SK-N-SH (cell line): ENCODE measurements around the gene WBP11. TPM values are rescaled to one million over a fixed set of nuclear protein-coding genes. Genes with fewer than 3 reads are reported as not detected.
A peak's percentile ranks its signal among the peaks of the same experiment; 100 is the strongest.

Source experiments
- CTCF ChIA-PET: fragments of 300-600, 350-600 bp; formaldehyde crosslinking; extraction: SDS; loops from one replicate; lab custom pipeline; 2021; lab: Yijun Ruan, JAX
- POLR2A ChIA-PET: fragments of 350-600 bp; sonication (Branson Sonifier 250); formaldehyde crosslinking; extraction: SDS; loops from one replicate; lab custom pipeline; 2020; ENCODE audit warnings: antibody characterized with exemption, inconsistent platforms; lab: Yijun Ruan, JAX
- DNase-seq: peaks from one replicate; pipeline ENCODE4 v3.0.0; 2012
- H2AFZ ChIP-seq: fragments of 200-600 bp; sonication (generic); 2 replicates; pipeline ENCODE4 v1.8.1; 2016; ENCODE audit warnings: antibody characterized with exemption, mild to moderate bottlenecking, low read depth
- H3F3A ChIP-seq: fragments of 200-600 bp; sonication (generic); replicated peaks from 2 replicates; pipeline ENCODE3; 2016; ENCODE audit warnings: antibody characterized with exemption, mild to moderate bottlenecking; ENCODE audit not compliant: insufficient read depth
- H3K27ac ChIP-seq, 2 experiments: fragments of 200-500 bp in 1 of 2; fragments of 200-600 bp in 1 of 2; sonication (Bioruptor generic) in 1 of 2; sonication (generic), shearing (Covaris generic) in 1 of 2; 2 replicates each; pipeline versions ENCODE4 v1.5.1 to v1.6.1; 2014 to 2016; ENCODE audit warnings: low read depth in 2 of 2, inconsistent platforms in 1 of 2, low read length in 1 of 2, mild to moderate bottlenecking in 1 of 2, mixed read lengths in 1 of 2
- H3K27me3 ChIP-seq: fragments of 200-600 bp; sonication (generic), shearing (Covaris generic); 2 replicates; pipeline ENCODE4 v1.6.1; 2016; ENCODE audit warnings: mixed run types; ENCODE audit not compliant: insufficient read depth
- H3K36me3 ChIP-seq, 2 experiments: fragments of 200-500 bp in 1 of 2; fragments of 200-600 bp in 1 of 2; sonication (Bioruptor generic) in 1 of 2; sonication (generic) in 1 of 2; replicated peaks in 1 of 2; 2 replicates each; pipeline versions ENCODE3 to v1.5.1; 2014 to 2016; ENCODE audit warnings: low read length in 1 of 2, mild to moderate bottlenecking in 1 of 2; ENCODE audit not compliant: insufficient read depth in 2 of 2, control insufficient read depth in 1 of 2
- H3K4me1 ChIP-seq, 2 experiments: fragments of 200-500 bp in 1 of 2; fragments of 200-600 bp in 1 of 2; sonication (Bioruptor generic) in 1 of 2; sonication (generic), shearing (Covaris generic) in 1 of 2; 2 replicates each; pipeline versions ENCODE4 v1.5.1 to v1.6.1; 2014 to 2016; ENCODE audit warnings: low read depth in 1 of 2, low read length in 1 of 2, mixed run types in 1 of 2; ENCODE audit not compliant: insufficient read depth in 2 of 2, control insufficient read depth in 1 of 2
- H3K4me2 ChIP-seq: fragments of 200-600 bp; sonication (generic), shearing (Covaris generic); 2 replicates; pipeline ENCODE4 v1.6.1; 2017; ENCODE audit warnings: mixed run types
- H3K4me3 ChIP-seq, 2 experiments: fragments of 200-500 bp in 1 of 2; fragments of 200-600 bp in 1 of 2; sonication (Bioruptor generic) in 1 of 2; sonication (generic), shearing (Covaris generic) in 1 of 2; 2 replicates each; pipeline versions ENCODE4 v1.5.1 to v1.8.1; 2014 to 2016; ENCODE audit warnings: low read depth in 2 of 2, inconsistent platforms in 1 of 2, low read length in 1 of 2, mild to moderate bottlenecking in 1 of 2, mixed read lengths in 1 of 2, moderate library complexity in 1 of 2
- H3K79me2 ChIP-seq: fragments of 200-600 bp; sonication (generic); 2 replicates; pipeline ENCODE4 v1.8.1; 2017; ENCODE audit warnings: mild to moderate bottlenecking; ENCODE audit not compliant: insufficient read depth
- H3K9ac ChIP-seq: fragments of 200-600 bp; sonication (generic); 2 replicates; pipeline ENCODE4 v1.6.1; 2017; ENCODE audit warnings: mixed run types
- H3K9me2 ChIP-seq: fragments of 200-600 bp; sonication (generic); 2 replicates; pipeline ENCODE4 v1.6.1; 2017; ENCODE audit warnings: mixed run types
- H3K9me3 ChIP-seq: fragments of 200-600 bp; sonication (generic); 2 replicates; pipeline ENCODE4 v1.6.1; 2017; ENCODE audit warnings: mixed run types, mild to moderate bottlenecking, moderate library complexity
- H4K20me1 ChIP-seq: fragments of 200-600 bp; sonication (generic); 2 replicates; pipeline ENCODE4 v1.6.1; 2017; ENCODE audit warnings: mild to moderate bottlenecking, mixed run types; ENCODE audit not compliant: insufficient read depth
- ELF1 ChIP-seq: IDR thresholded peaks from 2 replicates; pipeline ENCODE4 v1.4.0; 2012
- FOSL2 ChIP-seq: IDR thresholded peaks from 2 replicates; pipeline ENCODE4 v1.4.0; 2012; ENCODE audit warnings: low read depth, mild to moderate bottlenecking, moderate library complexity, borderline replicate concordance
- GABPA ChIP-seq: IDR thresholded peaks from 2 replicates; pipeline ENCODE4 v1.4.0; 2012; ENCODE audit warnings: low read depth, mild to moderate bottlenecking
- GATA2 ChIP-seq: sonication (generic); formaldehyde crosslinking; IDR thresholded peaks from 2 replicates; pipeline ENCODE4 v1.5.0; 2020; ENCODE audit warnings: mild to moderate bottlenecking, missing genetic modification reagents
- MEF2A ChIP-seq: IDR thresholded peaks from 2 replicates; pipeline ENCODE4 v1.4.0; 2012; ENCODE audit warnings: low read depth, borderline replicate concordance
- MXI1 ChIP-seq: IDR thresholded peaks from 2 replicates; pipeline ENCODE4 v1.6.1; 2012; ENCODE audit warnings: mild to moderate bottlenecking, low read depth, low read length, improper control_type of control experiment
- NFIC ChIP-seq: IDR thresholded peaks from 2 replicates; pipeline ENCODE4 v1.4.0; 2012; ENCODE audit warnings: borderline replicate concordance
- POLR2AphosphoS5 ChIP-seq: IDR thresholded peaks from 2 replicates; pipeline ENCODE4 v1.6.1; 2012; ENCODE audit warnings: low read depth, low read length
- RAD21 ChIP-seq: IDR thresholded peaks from 2 replicates; pipeline ENCODE4 v1.6.1; 2012; ENCODE audit warnings: mild to moderate bottlenecking, low read length
- RCOR1 ChIP-seq: fragments of 150-350 bp; IDR thresholded peaks from 2 replicates; pipeline ENCODE4 v1.6.1; 2017; ENCODE audit warnings: antibody characterized with exemption, low read length
- RXRA ChIP-seq: IDR thresholded peaks from 2 replicates; pipeline ENCODE4 v1.4.0; 2012; ENCODE audit warnings: low read depth, mild to moderate bottlenecking, borderline replicate concordance
- SMC3 ChIP-seq: IDR thresholded peaks from 2 replicates; pipeline ENCODE4 v1.6.1; 2012; ENCODE audit warnings: low read depth, low read length, improper control_type of control experiment
- TAF1 ChIP-seq: IDR thresholded peaks from 2 replicates; pipeline ENCODE4 v1.6.1; 2012; ENCODE audit warnings: low read depth, mild to moderate bottlenecking, low read length, moderate library complexity, borderline replicate concordance
- TCF12 ChIP-seq: IDR thresholded peaks from 2 replicates; pipeline ENCODE4 v1.4.0; 2012
- TEAD4 ChIP-seq: IDR thresholded peaks from 2 replicates; pipeline ENCODE4 v1.4.0; 2012; ENCODE audit warnings: mild to moderate bottlenecking, borderline replicate concordance; ENCODE audit not compliant: insufficient read depth
- WGBS: methylation state at CpG from one replicate; pipeline ENCODE4 v1.1.6; 2017; ENCODE audit warnings: low lambda C conversion rate; 5-methylcytosine and 5-hydroxymethylcytosine counted together
- polyA plus RNA-seq, 3 experiments: library from polyadenylated mRNA; depleted of rRNA; stranded (reverse); fragments of >200 nt; gene quantifications; 2 replicates each; pipeline ENCODE4 v1.2.3, GENCODE V29; 2012
- TF ChIP-seq, protein P1 (sequence below): IDR thresholded peaks from 2 replicates; pipeline ENCODE4 v1.4.0; 2012; ENCODE audit warnings: low read depth, borderline replicate concordance
- TF ChIP-seq, protein P2 (sequence below): IDR thresholded peaks from 2 replicates; pipeline ENCODE4; 2012
- TF ChIP-seq, protein P3 (sequence below): fragments of 150-350 bp; IDR thresholded peaks from 2 replicates; pipeline ENCODE4 v1.6.1; 2017; ENCODE audit warnings: antibody characterized with exemption, low read length, low read depth, borderline replicate concordance

WBP11 gene
- polyA plus RNA-seq, 1 of the 3 experiments (the other 2 are of a cell fraction), result 18.7 TPM

DNA sequence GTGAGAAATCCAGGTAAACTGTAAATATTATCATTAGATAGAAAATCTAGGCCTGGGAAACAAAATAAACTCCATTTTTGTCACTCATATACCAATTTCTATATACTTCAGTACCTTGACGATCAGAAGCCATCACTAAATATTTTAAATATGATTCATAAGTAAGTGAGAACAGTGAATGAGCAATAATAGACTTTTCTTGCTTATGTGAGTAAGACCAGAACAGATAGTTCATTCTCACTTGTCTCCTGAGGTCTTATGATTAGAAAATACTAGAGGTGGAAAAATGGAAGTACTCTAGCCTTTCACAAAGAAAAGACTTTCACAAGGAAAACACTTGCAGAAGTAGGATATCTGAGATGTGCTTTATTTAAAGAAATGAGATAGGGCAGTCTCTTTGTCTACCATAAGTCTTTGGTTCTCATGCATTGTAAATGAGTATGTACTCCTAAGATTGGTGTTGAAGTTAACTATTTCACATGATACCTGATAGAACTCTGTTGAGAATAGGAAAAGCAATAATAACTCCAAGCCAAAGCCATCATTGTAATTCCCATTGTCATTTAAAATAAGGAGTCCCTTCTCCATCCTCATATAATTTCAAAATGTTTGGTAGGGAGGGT, 20.8 kb upstream of the WBP11 start:
- Histone ChIP-seq H3K36me3 (no peaks in the 10 kb centered on the region), H3K4me3 (no peak overlapping the region), H3K9ac (no peak overlapping the region), H3K9me2 (no peaks in the 10 kb centered on the region), H3K9me3 (no peaks in the 10 kb centered on the region), H4K20me1 (no peaks in the 10 kb centered on the region), H3K4me2 (no peak overlapping the region), H2AFZ (0 out of 2 replicates have a peak overlapping the region, but pooled peaks have one; percentile 42), H3K27me3 (no peaks in the 10 kb centered on the region), H3K79me2 (no peaks in the 10 kb centered on the region), H3K27ac (peak overlapping the region in 1 of 2 experiments; percentile 1; a peak in 1 of 4 replicates), H3F3A (no peaks in the 10 kb centered on the region), H3K4me1 (no peaks in the 10 kb centered on the region; a peak in 1 of 4 replicates)
- CTCF ChIA-PET, result interaction anchor here (0.7 to 1.4 kb wide), 2 partner anchors 26 to 179 kb away, joined by 3 read pairs; no protein-coding TSS in a partner anchor
- POLR2A ChIA-PET, result no interaction called here
- DNase-seq, result no peak
- WGBS, result 30% methylated on average over 1 of the region's 1 CpG
- TF ChIP-seq NFIC, result no peak
- no peak for TF ChIP-seq POLR2AphosphoS5
- TF ChIP-seq SMC3, result no peak
- peak; percentile 14; the same call in 1 of the 2 replicates for TF ChIP-seq FOSL2

DNA sequence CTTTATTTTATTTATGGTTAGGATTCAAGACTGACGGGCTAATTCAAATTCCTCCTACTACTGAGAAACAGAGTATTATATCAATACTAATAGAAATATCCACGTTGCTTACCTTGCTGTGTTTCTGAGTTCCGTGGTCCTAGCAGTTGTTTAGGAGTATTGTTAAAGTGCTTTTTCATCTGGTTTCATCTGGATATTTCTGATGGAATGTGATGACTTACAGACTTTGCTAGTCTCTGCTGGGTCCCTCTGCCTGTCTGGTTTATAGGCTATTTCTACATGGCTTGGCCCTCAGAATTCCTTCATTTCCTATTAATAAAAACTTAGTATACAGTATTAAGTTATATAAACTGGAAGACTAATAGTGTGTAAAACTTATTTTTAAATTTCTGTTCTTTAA, 10.7 kb upstream of the WBP11 start, which contains the start of gene SMCO3:
SMCO3 (minus strand) TSS at position 169 of the 400 bp plus-strand sequence. CDS start 7,502 bp downstream, outside the sequence.
- Histone ChIP-seq H2AFZ (no peak within 1 kb of the TSS), H3K27ac (no peak within 1 kb of the TSS), H3K9me2 (no peaks in the 10 kb centered on the region), H3K36me3 (no peaks in the 10 kb centered on the region), H3K9ac (no peak within 1 kb of the TSS), H3K4me2 (no peak within 1 kb of the TSS), H3K27me3 (no peaks in the 10 kb centered on the region), H3K79me2 (no peaks in the 10 kb centered on the region), H4K20me1 (no peaks in the 10 kb centered on the region), H3K4me3 (no peak within 1 kb of the TSS), H3K4me1 (no peaks in the 10 kb centered on the region), H3F3A (no peaks in the 10 kb centered on the region), H3K9me3 (no peaks in the 10 kb centered on the region)
- no peak for DNase-seq
- TF ChIP-seq TEAD4 (no peak), ELF1 (no peak), RCOR1 (no peak), RAD21 (no peak), GABPA (no peak), GATA2 (CRISPR knock-in tag) (no peak), TCF12 (no peak), MEF2A (no peak), TAF1 (no peak), RXRA (no peak), SMC3 (no peak), MXI1 (no peak)
- TF ChIP-seq, protein P1, sequence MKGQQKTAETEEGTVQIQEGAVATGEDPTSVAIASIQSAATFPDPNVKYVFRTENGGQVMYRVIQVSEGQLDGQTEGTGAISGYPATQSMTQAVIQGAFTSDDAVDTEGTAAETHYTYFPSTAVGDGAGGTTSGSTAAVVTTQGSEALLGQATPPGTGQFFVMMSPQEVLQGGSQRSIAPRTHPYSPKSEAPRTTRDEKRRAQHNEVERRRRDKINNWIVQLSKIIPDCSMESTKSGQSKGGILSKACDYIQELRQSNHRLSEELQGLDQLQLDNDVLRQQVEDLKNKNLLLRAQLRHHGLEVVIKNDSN, result no peak
- TF ChIP-seq, protein P2, sequence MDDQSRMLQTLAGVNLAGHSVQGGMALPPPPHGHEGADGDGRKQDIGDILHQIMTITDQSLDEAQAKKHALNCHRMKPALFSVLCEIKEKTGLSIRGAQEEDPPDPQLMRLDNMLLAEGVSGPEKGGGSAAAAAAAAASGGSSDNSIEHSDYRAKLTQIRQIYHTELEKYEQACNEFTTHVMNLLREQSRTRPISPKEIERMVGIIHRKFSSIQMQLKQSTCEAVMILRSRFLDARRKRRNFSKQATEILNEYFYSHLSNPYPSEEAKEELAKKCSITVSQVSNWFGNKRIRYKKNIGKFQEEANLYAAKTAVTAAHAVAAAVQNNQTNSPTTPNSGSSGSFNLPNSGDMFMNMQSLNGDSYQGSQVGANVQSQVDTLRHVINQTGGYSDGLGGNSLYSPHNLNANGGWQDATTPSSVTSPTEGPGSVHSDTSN, result no peak
- TF ChIP-seq, protein P3, sequence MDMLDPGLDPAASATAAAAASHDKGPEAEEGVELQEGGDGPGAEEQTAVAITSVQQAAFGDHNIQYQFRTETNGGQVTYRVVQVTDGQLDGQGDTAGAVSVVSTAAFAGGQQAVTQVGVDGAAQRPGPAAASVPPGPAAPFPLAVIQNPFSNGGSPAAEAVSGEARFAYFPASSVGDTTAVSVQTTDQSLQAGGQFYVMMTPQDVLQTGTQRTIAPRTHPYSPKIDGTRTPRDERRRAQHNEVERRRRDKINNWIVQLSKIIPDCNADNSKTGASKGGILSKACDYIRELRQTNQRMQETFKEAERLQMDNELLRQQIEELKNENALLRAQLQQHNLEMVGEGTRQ, result no peak
- POLR2A ChIA-PET, result no interaction called here
- CTCF ChIA-PET, result no interaction called here
- WGBS, result 88% methylated on average over 3 of the region's 3 CpGs
